Measurements from ENCODE around the gene MARCHF11. TPM values are rescaled to one million over a fixed set of nuclear protein-coding genes. Genes with fewer than 3 reads are reported as not detected.

The MARCHF11 gene
- total RNA-seq, 1 donor from 2014 or later: 1.5 TPM

DNA sequence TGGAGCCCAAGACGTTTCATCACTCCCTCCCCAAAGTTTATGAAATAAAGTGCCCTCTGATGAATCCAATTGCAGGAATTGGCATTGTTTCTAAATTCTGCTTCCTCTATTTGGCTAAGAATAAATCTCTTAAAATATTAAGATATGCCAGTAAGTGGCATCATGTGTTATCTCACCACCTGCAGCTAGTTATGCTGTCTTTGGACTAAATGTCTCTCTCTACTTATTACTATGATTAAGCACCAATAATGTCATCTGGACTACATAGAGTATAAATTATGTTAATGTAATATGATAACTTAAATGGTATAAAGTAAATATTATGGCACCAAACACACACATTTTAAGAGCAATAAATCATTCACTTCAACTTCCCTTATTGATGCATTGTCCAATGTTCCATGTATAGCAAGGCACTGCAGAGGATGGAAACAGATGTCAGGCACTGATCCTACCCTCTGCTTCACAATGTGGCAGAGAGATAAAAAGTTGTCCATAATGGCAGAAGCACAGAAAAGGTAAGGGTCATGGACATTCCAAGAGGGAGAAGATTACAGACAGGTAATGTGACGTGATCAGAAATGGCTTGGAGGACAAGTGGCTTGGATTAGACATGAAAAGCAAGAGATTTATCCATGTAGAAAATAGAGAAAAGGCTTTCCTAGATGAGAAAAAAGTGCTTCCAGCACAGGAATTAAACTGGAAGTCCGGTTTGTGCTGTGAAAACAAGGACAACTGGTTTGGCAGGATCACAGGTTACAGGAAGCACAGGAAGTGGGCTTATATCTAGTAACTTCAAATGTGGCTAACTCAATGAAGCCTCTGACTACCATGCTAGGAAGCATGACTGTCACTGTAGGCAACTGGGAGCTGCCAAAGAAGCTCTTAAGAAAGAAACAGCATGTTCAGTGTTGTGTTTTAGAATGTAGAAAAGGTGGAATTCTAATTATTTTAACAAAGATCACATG, 26.7 kb downstream of the MARCHF11 start:
- Mint-ChIP-seq H3K4me1 (ENCODE audit: low read depth, unreplicated experiment) (peaks cover 4% of the 10 kb centered on the region), H3K27me3 (ENCODE audit: unreplicated experiment) (no peaks in the 10 kb centered on the region), H3K27ac (ENCODE audit: unreplicated experiment) (no peak overlapping the region), H3K9me3 (ENCODE audit: unreplicated experiment) (peaks cover 6% of the 10 kb centered on the region), H3K36me3 (ENCODE audit: unreplicated experiment) (peaks cover 5% of the 10 kb centered on the region), H3K4me3 (ENCODE audit: unreplicated experiment) (no peak overlapping the region)
- TF ChIP-seq, protein P1, sequence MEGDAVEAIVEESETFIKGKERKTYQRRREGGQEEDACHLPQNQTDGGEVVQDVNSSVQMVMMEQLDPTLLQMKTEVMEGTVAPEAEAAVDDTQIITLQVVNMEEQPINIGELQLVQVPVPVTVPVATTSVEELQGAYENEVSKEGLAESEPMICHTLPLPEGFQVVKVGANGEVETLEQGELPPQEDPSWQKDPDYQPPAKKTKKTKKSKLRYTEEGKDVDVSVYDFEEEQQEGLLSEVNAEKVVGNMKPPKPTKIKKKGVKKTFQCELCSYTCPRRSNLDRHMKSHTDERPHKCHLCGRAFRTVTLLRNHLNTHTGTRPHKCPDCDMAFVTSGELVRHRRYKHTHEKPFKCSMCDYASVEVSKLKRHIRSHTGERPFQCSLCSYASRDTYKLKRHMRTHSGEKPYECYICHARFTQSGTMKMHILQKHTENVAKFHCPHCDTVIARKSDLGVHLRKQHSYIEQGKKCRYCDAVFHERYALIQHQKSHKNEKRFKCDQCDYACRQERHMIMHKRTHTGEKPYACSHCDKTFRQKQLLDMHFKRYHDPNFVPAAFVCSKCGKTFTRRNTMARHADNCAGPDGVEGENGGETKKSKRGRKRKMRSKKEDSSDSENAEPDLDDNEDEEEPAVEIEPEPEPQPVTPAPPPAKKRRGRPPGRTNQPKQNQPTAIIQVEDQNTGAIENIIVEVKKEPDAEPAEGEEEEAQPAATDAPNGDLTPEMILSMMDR (IDR thresholded peaks at IDR 0.05; ENCODE audit: partially characterized antibody, unreplicated experiment): no peak
- DNase-seq: no peak

DNA sequence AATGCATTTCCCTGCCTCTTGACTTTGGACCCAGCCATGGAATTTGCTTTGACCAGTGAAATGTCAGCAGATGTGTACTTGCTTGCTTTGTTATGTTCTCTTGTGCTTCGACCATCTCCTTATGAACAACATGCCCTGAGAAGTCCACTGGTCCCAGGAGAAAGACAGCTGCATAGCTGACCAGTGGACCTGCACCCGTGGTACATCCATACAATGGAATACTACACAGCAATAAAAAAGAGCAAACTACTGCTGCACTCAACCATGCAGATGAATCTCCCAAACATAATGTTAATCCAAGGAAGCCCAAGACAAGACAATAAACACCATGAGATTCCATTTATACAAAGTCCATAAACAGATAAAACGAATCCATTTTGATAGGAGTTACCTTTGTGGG, 30.0 kb downstream of the MARCHF11 start:
- no peak for DNase-seq
- no peaks in the 10 kb centered on the region for H3K27me3 Mint-ChIP-seq (ENCODE audit: unreplicated experiment)
- no peak overlapping the region for H3K27ac Mint-ChIP-seq (ENCODE audit: unreplicated experiment)
- H3K4me1 Mint-ChIP-seq (ENCODE audit: low read depth, unreplicated experiment): peaks cover 4% of the 10 kb centered on the region
- H3K4me3 Mint-ChIP-seq (ENCODE audit: unreplicated experiment): no peak overlapping the region
- TF ChIP-seq, protein P1 (IDR thresholded peaks at IDR 0.05; ENCODE audit: partially characterized antibody, unreplicated experiment): no peak
- peaks cover 6% of the 10 kb centered on the region for H3K9me3 Mint-ChIP-seq (ENCODE audit: unreplicated experiment)
- peaks cover 5% of the 10 kb centered on the region for H3K36me3 Mint-ChIP-seq (ENCODE audit: unreplicated experiment)

DNA sequence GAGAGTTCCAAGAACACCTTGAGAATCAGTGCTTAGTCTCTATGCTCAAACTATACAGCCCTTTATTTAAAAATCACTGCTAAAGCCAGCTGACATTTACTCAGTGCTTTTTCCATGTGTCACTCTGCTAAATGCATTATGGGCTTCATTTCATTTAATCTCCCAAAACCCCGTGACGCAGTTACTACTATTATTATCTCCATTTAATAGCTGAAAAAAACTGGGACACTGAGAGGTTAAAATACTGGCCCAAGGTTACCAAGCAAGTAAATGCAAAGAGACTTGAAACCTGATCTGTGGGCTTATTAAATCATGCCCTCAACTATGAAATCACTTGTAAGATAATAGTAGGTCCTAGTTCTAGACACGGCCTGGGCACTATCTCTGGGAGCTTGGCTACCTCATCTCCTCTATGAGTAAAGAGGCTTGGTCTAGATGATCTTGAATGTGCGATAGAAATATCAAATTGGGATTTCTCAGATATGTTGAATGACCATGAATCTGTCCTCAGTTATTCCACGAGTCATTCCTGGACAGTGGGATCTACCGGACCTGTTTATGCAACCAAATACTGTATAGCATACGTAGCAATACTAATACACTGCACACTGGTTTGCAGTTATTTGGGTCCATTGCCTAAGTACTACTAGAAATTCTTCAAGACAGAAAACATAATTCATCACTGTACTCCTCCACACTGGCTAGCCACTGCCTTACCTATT, 32.3 kb downstream of the MARCHF11 start:
- DNase-seq: no peak
- Mint-ChIP-seq H3K4me3 (ENCODE audit: unreplicated experiment) (no peak overlapping the region), H3K4me1 (ENCODE audit: low read depth, unreplicated experiment) (peaks cover 4% of the 10 kb centered on the region), H3K27ac (ENCODE audit: unreplicated experiment) (no peak overlapping the region), H3K36me3 (ENCODE audit: unreplicated experiment) (peaks cover 5% of the 10 kb centered on the region), H3K9me3 (ENCODE audit: unreplicated experiment) (peaks cover 6% of the 10 kb centered on the region), H3K27me3 (ENCODE audit: unreplicated experiment) (peaks cover 3% of the 10 kb centered on the region)
- TF ChIP-seq, protein P1 (IDR thresholded peaks at IDR 0.05; ENCODE audit: partially characterized antibody, unreplicated experiment): no peak

DNA sequence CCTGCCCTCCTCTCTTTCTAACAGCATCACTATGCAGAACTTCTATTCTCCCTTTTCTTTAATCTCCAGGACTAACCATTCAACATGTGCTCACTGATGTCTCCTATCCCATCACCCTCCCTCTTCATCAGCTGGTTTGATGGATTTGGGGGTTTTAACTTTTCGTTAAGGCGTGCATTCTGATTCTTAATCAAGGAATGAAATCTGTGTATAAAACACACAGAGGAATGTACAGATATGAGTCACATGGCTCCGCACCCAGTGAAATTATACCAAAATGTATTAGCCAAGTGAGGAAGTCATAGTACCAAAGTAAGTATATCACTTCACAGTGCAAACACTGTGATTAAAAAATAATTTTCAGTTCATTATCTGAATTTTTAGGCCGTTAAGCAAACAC, 35.2 kb downstream of the MARCHF11 start:
- peaks cover 3% of the 10 kb centered on the region for H3K27me3 Mint-ChIP-seq (ENCODE audit: unreplicated experiment)
- no peak overlapping the region for H3K4me3 Mint-ChIP-seq (ENCODE audit: unreplicated experiment)
- peaks cover 4% of the 10 kb centered on the region for H3K4me1 Mint-ChIP-seq (ENCODE audit: low read depth, unreplicated experiment)
- H3K27ac Mint-ChIP-seq (ENCODE audit: unreplicated experiment): no peak overlapping the region
- DNase-seq: no peak
- TF ChIP-seq, protein P1 (IDR thresholded peaks at IDR 0.05; ENCODE audit: partially characterized antibody, unreplicated experiment): no peak
- peaks cover 4% of the 10 kb centered on the region for H3K9me3 Mint-ChIP-seq (ENCODE audit: unreplicated experiment)
- peaks cover 2% of the 10 kb centered on the region for H3K36me3 Mint-ChIP-seq (ENCODE audit: unreplicated experiment)

Measured in glutamatergic neuron (in vitro differentiated cells).